Measurements from ENCODE around the gene SYS1.
A peak's percentile ranks its signal among the peaks of the same experiment; 100 is the strongest.

Gene SYS1

DNA sequence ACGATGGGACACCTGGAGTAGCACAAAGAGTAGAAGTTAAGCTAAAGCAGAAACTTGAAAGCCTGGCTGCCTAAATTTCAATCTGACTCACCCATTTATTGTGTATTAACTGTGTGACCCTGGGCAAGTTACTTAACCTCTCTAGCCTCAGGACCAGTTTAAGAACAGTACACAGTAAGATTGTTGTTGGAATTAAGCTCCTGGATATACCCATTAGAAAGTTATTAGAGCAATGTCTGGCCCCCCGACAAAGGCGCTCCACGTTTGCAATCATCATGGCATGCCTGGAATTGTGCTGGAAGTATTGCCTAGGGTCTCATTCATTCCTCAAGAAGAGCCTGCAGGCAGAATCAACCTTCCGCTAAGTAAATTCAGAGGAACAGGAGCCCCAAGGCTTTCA lies 16.1 kb upstream of the SYS1 start:
- peak overlapping the region; percentile 84 for H3K4me3 ChIP-seq (ENCODE audit: low read depth, low read length)
- no peak overlapping the region for H2AFZ ChIP-seq (ENCODE audit: insufficient read depth, low read length, poor library complexity)
- no peak overlapping the region for H3K9ac ChIP-seq (ENCODE audit: low read length)
- H3K36me3 ChIP-seq (ENCODE audit: control insufficient read depth in 1 of 2, insufficient read depth in 2 of 2, low read length in 2 of 2) = no peaks in the 10 kb centered on the region
- no peak overlapping the region for H4K12ac ChIP-seq (ENCODE audit: low read depth, low read length)
- peak overlapping the region; percentile 44 for H2BK120ac ChIP-seq (ENCODE audit: insufficient read depth, low read length, poor library complexity)
- H3K14ac ChIP-seq (ENCODE audit: low read length) = no peak overlapping the region
- H3K9me3 ChIP-seq (ENCODE audit: insufficient read depth, low read depth, low read length) = no peaks in the 10 kb centered on the region
- no peak overlapping the region for H3K18ac ChIP-seq (ENCODE audit: low read length)
- H3K27me3 ChIP-seq (ENCODE audit: insufficient read depth, low read length) = no peaks in the 10 kb centered on the region
- no peak overlapping the region for H2BK12ac ChIP-seq (ENCODE audit: low read length)
- no CpG with 5 or more reads among the region's 5 CpGs for WGBS (ENCODE audit: extremely low coverage, insufficient coverage, insufficient read length)
- H3K4me2 ChIP-seq (ENCODE audit: low read length) = peak overlapping the region; percentile 73
- peaks cover 30 to 47% of the 10 kb centered on the region in 2 experiments for H3K4me1 ChIP-seq (ENCODE audit: control insufficient read depth in 1 of 2, insufficient read depth in 2 of 2, low read length in 2 of 2)
- no peak overlapping the region for H3K23ac ChIP-seq (ENCODE audit: low read length)
- H3K4ac ChIP-seq (ENCODE audit: low read depth, low read length) = peak overlapping the region; percentile 19
- H4K8ac ChIP-seq (ENCODE audit: low read depth, low read length) = no peak overlapping the region
- H3K79me2 ChIP-seq (ENCODE audit: control insufficient read depth, insufficient read depth, low read length, poor library complexity) = peaks cover 32% of the 10 kb centered on the region
- peak; percentile 79 to 84 for DNase-seq
- peak overlapping the region; percentile 8 for H4K91ac ChIP-seq (ENCODE audit: low read depth, low read length)
- peaks cover 50% of the 10 kb centered on the region for H3K79me1 ChIP-seq (ENCODE audit: low read length)
- no peak overlapping the region for H2BK5ac ChIP-seq (ENCODE audit: low read depth, low read length, poor library complexity)
- no peak overlapping the region for H2AK5ac ChIP-seq (ENCODE audit: low read length)
- peak overlapping the region; percentile 97 for H3K27ac ChIP-seq (ENCODE audit: low read depth, low read length)

DNA sequence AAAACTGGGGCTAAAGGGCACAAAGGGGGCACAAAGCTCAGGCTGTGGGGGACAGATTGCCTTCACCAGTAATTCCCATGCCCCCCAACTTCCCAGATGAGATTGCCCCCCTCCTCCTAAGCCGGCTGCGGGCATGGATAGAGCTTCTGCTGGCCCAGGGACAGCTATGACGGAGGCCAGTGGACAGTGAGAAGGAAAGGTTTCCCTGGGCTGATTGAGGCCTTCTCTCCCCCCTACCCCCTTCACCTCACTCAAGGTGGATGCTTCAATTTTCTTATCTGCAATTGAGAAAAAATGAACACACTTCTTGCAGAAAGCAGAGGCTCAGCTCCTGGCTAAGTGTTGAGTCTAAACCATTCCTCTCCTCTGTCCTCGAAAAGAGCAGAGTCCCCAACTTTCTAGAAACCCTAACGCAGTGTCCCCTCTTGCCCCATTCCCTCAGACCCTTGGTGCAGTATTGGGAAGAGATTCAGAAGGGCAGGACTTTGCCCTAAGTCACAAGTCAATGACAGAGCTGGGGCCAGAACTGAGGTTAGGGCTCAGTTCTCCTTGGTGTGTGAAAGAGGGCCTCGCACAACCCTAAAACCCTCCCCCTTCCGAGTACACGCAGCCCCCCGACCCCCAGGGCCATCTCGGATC lies 15.5 kb upstream of the SYS1 start:
- Histone ChIP-seq H3K18ac (ENCODE audit: low read length) (peak overlapping the region; percentile 73), H2BK12ac (ENCODE audit: low read length) (peak overlapping the region; percentile 52), H4K91ac (ENCODE audit: low read depth, low read length) (peak overlapping the region; percentile 81), H3K36me3 (ENCODE audit: control insufficient read depth in 1 of 2, insufficient read depth in 2 of 2, low read length in 2 of 2) (no peaks in the 10 kb centered on the region), H3K9ac (ENCODE audit: low read length) (peak overlapping the region; percentile 29), H3K14ac (ENCODE audit: low read length) (peak overlapping the region; percentile 87), H3K9me3 (ENCODE audit: insufficient read depth, low read depth, low read length) (no peaks in the 10 kb centered on the region), H3K4ac (ENCODE audit: low read depth, low read length) (peak overlapping the region; percentile 93), H2BK5ac (ENCODE audit: low read depth, low read length, poor library complexity) (peak overlapping the region; percentile 78), H2AK5ac (ENCODE audit: low read length) (peak overlapping the region; percentile 76), H3K27me3 (ENCODE audit: insufficient read depth, low read length) (no peaks in the 10 kb centered on the region), H3K79me1 (ENCODE audit: low read length) (peaks cover 47% of the 10 kb centered on the region), H3K4me2 (ENCODE audit: low read length) (peak overlapping the region; percentile 73), H3K27ac (ENCODE audit: low read depth, low read length) (peak overlapping the region; percentile 97), H2AFZ (ENCODE audit: insufficient read depth, low read length, poor library complexity) (peak overlapping the region; percentile 11), H3K4me1 (ENCODE audit: control insufficient read depth in 1 of 2, insufficient read depth in 2 of 2, low read length in 2 of 2) (peaks cover 29 to 43% of the 10 kb centered on the region in 2 experiments), H3K79me2 (ENCODE audit: control insufficient read depth, insufficient read depth, low read length, poor library complexity) (peaks cover 32% of the 10 kb centered on the region), H4K12ac (ENCODE audit: low read depth, low read length) (no peak overlapping the region), H2BK120ac (ENCODE audit: insufficient read depth, low read length, poor library complexity) (peak overlapping the region; percentile 59), H3K4me3 (ENCODE audit: low read depth, low read length) (peak overlapping the region; percentile 84), H4K8ac (ENCODE audit: low read depth, low read length) (peak overlapping the region; percentile 65), H3K23ac (ENCODE audit: low read length) (no peak overlapping the region)
- WGBS (ENCODE audit: extremely low coverage, insufficient coverage, insufficient read length) = no CpG with 5 or more reads among the region's 10 CpGs
- DNase-seq = peak; percentile 20 to 44

DNA sequence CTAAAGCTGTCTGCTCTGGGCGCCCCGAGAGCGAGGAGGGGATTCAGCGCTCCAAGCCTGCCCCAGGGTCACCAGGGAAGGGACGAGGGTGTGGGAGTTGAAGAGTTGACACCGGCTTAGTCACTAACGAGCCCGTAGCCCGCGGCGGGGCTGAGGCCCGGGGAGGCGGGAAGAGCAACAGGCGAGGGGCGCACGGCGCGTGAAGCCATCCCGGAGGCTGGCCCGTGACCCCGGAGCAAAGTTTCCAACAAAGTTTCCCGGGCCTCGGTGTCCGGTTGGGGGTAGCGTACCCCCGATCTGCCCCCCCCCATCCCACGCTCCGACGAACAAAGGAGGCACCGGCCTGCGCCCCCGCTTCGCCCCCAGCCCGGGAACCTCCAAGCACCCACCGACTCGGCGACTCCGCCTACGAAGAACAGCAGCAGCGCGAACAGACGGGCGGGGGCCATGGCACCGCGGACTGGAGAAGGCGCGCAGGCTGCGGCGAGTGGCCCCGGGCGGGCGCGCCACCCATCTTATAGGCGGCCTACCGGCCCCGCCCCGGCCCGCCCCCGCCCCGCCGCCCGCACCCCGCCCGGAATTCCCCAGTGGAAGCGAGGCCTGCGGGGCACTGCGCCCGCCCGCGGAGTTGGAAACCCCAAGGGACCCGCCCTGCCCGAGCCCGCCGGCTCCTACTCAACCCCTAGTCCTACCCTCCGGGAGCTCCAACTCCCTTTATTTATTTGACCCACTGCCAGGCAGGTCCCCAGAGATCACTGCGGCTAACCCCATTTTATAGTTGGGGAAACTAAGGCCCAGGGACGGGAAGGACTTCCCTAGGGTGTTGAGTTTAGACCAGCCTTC lies 14.8 kb upstream of the SYS1 start, which contains the start of gene SDC4:
SDC4 (minus strand) TSS at position 489 of the 843 bp plus-strand sequence; CDS start at position 449, 40 bp downstream.
- Histone ChIP-seq H3K79me2 (ENCODE audit: control insufficient read depth, insufficient read depth, low read length, poor library complexity) (peaks cover 29% of the 10 kb centered on the region), H3K4me3 (ENCODE audit: low read depth, low read length) (peak within 1 kb of the TSS; percentile 84), H3K4ac (ENCODE audit: low read depth, low read length) (peak within 1 kb of the TSS; percentile 93), H3K23ac (ENCODE audit: low read length) (no peak within 1 kb of the TSS), H3K4me1 (ENCODE audit: control insufficient read depth in 1 of 2, insufficient read depth in 2 of 2, low read length in 2 of 2) (peaks cover 25 to 36% of the 10 kb centered on the region in 2 experiments), H2AFZ (ENCODE audit: insufficient read depth, low read length, poor library complexity) (peak within 1 kb of the TSS; percentile 50), H3K79me1 (ENCODE audit: low read length) (peaks cover 41% of the 10 kb centered on the region), H2AK5ac (ENCODE audit: low read length) (peak within 1 kb of the TSS; percentile 79), H3K14ac (ENCODE audit: low read length) (peak within 1 kb of the TSS; percentile 87), H2BK5ac (ENCODE audit: low read depth, low read length, poor library complexity) (peak within 1 kb of the TSS; percentile 78), H3K4me2 (ENCODE audit: low read length) (peak within 1 kb of the TSS; percentile 73), H3K36me3 (ENCODE audit: control insufficient read depth in 1 of 2, insufficient read depth in 2 of 2, low read length in 2 of 2) (no peaks in the 10 kb centered on the region), H4K12ac (ENCODE audit: low read depth, low read length) (peak within 1 kb of the TSS; percentile 64), H3K18ac (ENCODE audit: low read length) (peak within 1 kb of the TSS; percentile 73), H3K27ac (ENCODE audit: low read depth, low read length) (peak within 1 kb of the TSS; percentile 97), H2BK12ac (ENCODE audit: low read length) (peak within 1 kb of the TSS; percentile 79), H3K27me3 (ENCODE audit: insufficient read depth, low read length) (no peaks in the 10 kb centered on the region), H4K8ac (ENCODE audit: low read depth, low read length) (peak within 1 kb of the TSS; percentile 69), H3K9ac (ENCODE audit: low read length) (peak within 1 kb of the TSS; percentile 29), H4K91ac (ENCODE audit: low read depth, low read length) (peak within 1 kb of the TSS; percentile 81), H2BK120ac (ENCODE audit: insufficient read depth, low read length, poor library complexity) (peak within 1 kb of the TSS; percentile 74), H3K9me3 (ENCODE audit: insufficient read depth, low read depth, low read length) (no peaks in the 10 kb centered on the region)
- DNase-seq = peak; percentile 75 to 80
- no CpG with 5 or more reads among the region's 77 CpGs for WGBS (ENCODE audit: extremely low coverage, insufficient coverage, insufficient read length)

GRCh38 chr20:45350217-45350616 lies 12.7 kb upstream of the SYS1 start:
- H3K36me3 ChIP-seq (ENCODE audit: control insufficient read depth in 1 of 2, insufficient read depth in 2 of 2, low read length in 2 of 2) = no peaks in the 10 kb centered on the region
- H2AK5ac ChIP-seq (ENCODE audit: low read length) = no peak overlapping the region
- H2AFZ ChIP-seq (ENCODE audit: insufficient read depth, low read length, poor library complexity) = no peak overlapping the region
- no peak overlapping the region for H3K4me3 ChIP-seq (ENCODE audit: low read depth, low read length)
- H3K4ac ChIP-seq (ENCODE audit: low read depth, low read length) = no peak overlapping the region
- H2BK12ac ChIP-seq (ENCODE audit: low read length) = no peak overlapping the region
- no peak overlapping the region for H3K18ac ChIP-seq (ENCODE audit: low read length)
- H3K9me3 ChIP-seq (ENCODE audit: insufficient read depth, low read depth, low read length) = no peaks in the 10 kb centered on the region
- no peak overlapping the region for H3K4me2 ChIP-seq (ENCODE audit: low read length)
- DNase-seq = no peak
- H3K4me1 ChIP-seq (ENCODE audit: control insufficient read depth in 1 of 2, insufficient read depth in 2 of 2, low read length in 2 of 2) = peaks cover 13 to 22% of the 10 kb centered on the region in 2 experiments
- no peaks in the 10 kb centered on the region for H3K27me3 ChIP-seq (ENCODE audit: insufficient read depth, low read length)
- no peak overlapping the region for H4K8ac ChIP-seq (ENCODE audit: low read depth, low read length)
- H4K91ac ChIP-seq (ENCODE audit: low read depth, low read length) = no peak overlapping the region
- no CpG with 5 or more reads among the region's 1 CpG for WGBS (ENCODE audit: extremely low coverage, insufficient coverage, insufficient read length)
- no peak overlapping the region for H2BK5ac ChIP-seq (ENCODE audit: low read depth, low read length, poor library complexity)
- H3K9ac ChIP-seq (ENCODE audit: low read length) = no peak overlapping the region
- no peak overlapping the region for H3K23ac ChIP-seq (ENCODE audit: low read length)
- peaks cover 22% of the 10 kb centered on the region for H3K79me2 ChIP-seq (ENCODE audit: control insufficient read depth, insufficient read depth, low read length, poor library complexity)
- H3K14ac ChIP-seq (ENCODE audit: low read length) = no peak overlapping the region
- H3K79me1 ChIP-seq (ENCODE audit: low read length) = peaks cover 26% of the 10 kb centered on the region
- no peak overlapping the region for H2BK120ac ChIP-seq (ENCODE audit: insufficient read depth, low read length, poor library complexity)
- H4K12ac ChIP-seq (ENCODE audit: low read depth, low read length) = no peak overlapping the region
- no peak overlapping the region for H3K27ac ChIP-seq (ENCODE audit: low read depth, low read length)

Measured in trophoblast cell (in vitro differentiated cells and primary cell).